ENCODE data around the gene TLCD5. TPM values are rescaled to one million over a fixed set of nuclear protein-coding genes. Genes with fewer than 3 reads are reported as not detected.

Gene TLCD5
- total and polyA plus RNA-seq, 2 experiments from 2014 or later, result 6.8 to 10.6 TPM

DNA sequence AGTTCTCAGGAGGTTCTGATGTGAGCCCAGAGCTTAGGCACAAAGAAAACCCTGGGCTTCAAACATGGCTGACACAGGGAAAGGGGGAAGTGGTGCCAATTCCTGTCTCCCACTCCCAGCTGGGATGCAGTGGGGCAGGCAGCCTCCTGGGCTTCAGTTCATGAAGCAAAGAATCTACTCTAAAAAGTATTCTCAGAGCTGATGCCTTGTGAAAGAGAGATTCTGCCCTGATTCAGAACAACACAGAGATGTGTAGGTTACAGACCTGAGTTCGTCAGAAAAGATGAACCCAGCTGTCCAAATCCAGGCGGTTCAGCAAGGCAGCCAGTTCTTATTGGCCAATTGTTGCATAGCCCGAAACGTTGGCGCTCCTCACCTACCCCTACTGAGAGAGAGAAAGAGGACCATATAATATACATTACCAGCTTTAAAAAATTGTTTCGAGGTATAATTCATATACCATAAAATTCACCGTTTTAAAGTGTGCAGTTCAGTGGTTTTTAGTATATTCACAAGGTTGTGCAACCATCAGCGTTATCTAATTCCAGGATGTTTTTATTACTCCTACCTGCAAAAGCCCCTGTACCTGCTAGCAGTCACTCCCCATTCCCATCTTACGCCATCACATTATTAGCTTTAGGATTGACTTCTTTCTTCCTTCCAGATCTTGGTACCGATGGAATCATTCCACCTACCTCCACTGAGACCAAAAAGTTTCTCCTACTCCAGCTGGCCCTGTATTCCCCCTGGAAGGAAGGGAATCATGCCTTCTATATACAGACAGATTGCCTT is 7.2 kb upstream of the TLCD5 start:
- WGBS, 2 experiments (ENCODE audit: low coverage in 1 of 2, low lambda C conversion rate in 2 of 2, missing lambda C conversion rate in 2 of 2), result 59 to 60% methylated on average over 10 of the region's 10 CpGs
- Histone ChIP-seq H4K20me1 (ENCODE audit: insufficient read depth) (no peaks in the 10 kb centered on the region), H3K27me3 (replicated peaks; ENCODE audit: insufficient read depth) (no peaks in the 10 kb centered on the region), H3K4me1 (ENCODE audit: insufficient read depth) (peaks cover 11% of the 10 kb centered on the region), H3K79me2 (ENCODE audit: insufficient read depth) (no peaks in the 10 kb centered on the region), H3F3A (ENCODE audit: insufficient read depth) (no peaks in the 10 kb centered on the region; the same call in 1 of the 2 replicates), H3K36me3 (ENCODE audit: low read depth) (no peaks in the 10 kb centered on the region), H3K4me2 (ENCODE audit: unreplicated experiment) (no peak overlapping the region), H3K27ac (no peak overlapping the region), H2AFZ (no peak overlapping the region), H3K4me3 (no peak overlapping the region), H3K9ac (no peak overlapping the region), H3K9me3 (ENCODE audit: low read depth) (no peaks in the 10 kb centered on the region), H3K9me2 (ENCODE audit: insufficient read depth) (no peaks in the 10 kb centered on the region)
- DNase-seq, result no peak
- in situ Hi-C loops (cut with MboI), result no loop called here
- TF ChIP-seq EZH2 (IDR thresholded peaks at IDR 0.05; ENCODE audit: insufficient read depth, poor library complexity, severe bottlenecking), result no peak
- TF ChIP-seq EZH2phosphoT487 (IDR thresholded peaks at IDR 0.05; ENCODE audit: insufficient read depth, low read depth), result no peak

DNA sequence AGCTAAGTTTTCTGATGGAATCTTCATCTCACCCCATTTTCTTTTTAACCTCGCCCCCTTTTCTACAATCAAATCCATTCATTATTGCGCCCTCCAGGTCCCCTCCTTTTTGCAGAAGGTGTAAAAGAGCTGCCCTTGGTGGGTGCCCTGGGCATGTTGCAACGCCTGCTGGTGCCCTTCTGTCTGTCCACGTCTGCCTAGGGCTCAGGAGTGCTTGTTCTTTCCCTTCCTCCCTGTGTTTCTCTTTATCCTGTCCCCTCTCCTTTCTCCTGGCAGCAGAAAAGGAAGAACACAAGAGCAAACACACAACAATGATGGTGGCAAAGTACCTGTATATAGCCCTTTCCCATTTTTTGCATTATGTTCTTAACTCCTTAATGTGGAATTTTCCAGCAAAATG is 6.2 kb upstream of the TLCD5 start:
- TF ChIP-seq EZH2phosphoT487 (IDR thresholded peaks at IDR 0.05; ENCODE audit: insufficient read depth, low read depth) (no peak), EZH2 (IDR thresholded peaks at IDR 0.05; ENCODE audit: insufficient read depth, poor library complexity, severe bottlenecking) (no peak)
- no peak overlapping the region for H3K27ac ChIP-seq
- no peaks in the 10 kb centered on the region; the same call in 1 of the 2 replicates for H3F3A ChIP-seq (ENCODE audit: insufficient read depth)
- H3K9me2 ChIP-seq (ENCODE audit: insufficient read depth), result no peaks in the 10 kb centered on the region
- no peaks in the 10 kb centered on the region for H4K20me1 ChIP-seq (ENCODE audit: insufficient read depth)
- no peak overlapping the region for H2AFZ ChIP-seq
- H3K4me2 ChIP-seq (ENCODE audit: unreplicated experiment), result no peak overlapping the region
- in situ Hi-C loops (cut with MboI), result no loop called here
- DNase-seq, result no peak
- no peak overlapping the region for H3K4me3 ChIP-seq
- peaks cover 11% of the 10 kb centered on the region for H3K4me1 ChIP-seq (ENCODE audit: insufficient read depth)
- no peaks in the 10 kb centered on the region for H3K79me2 ChIP-seq (ENCODE audit: insufficient read depth)
- no peaks in the 10 kb centered on the region for H3K36me3 ChIP-seq (ENCODE audit: low read depth)
- H3K9ac ChIP-seq, result no peak overlapping the region
- WGBS, 2 experiments (ENCODE audit: low coverage in 1 of 2, low lambda C conversion rate in 2 of 2, missing lambda C conversion rate in 2 of 2), result 76 to 86% methylated on average over 4 of the region's 4 CpGs
- H3K27me3 ChIP-seq (replicated peaks; ENCODE audit: insufficient read depth), result no peaks in the 10 kb centered on the region
- H3K9me3 ChIP-seq (ENCODE audit: low read depth), result no peaks in the 10 kb centered on the region

DNA sequence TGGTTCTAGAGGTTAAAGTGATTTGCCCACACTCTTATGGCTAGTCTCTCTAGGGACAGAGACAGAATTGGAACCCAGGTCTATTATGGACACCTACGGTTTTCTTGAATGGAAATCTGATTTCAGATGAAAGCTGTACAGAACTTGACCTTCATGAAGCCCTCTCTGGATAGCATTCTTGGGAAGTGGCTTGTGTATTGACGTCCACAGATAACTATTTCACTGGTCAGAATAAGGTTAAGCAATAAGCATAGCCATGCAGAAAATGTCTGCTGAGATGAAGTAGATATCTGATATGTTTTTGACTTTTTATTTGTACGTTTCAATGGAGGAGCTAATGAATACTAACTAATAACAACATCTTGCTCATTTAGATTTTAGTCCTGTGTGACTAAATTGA is 1.1 kb downstream of the TLCD5 start:
- 22 to 33% methylated on average over 3 of the region's 3 CpGs for WGBS, 2 experiments (ENCODE audit: low coverage in 1 of 2, low lambda C conversion rate in 2 of 2, missing lambda C conversion rate in 2 of 2)
- no peaks in the 10 kb centered on the region for H3K27me3 ChIP-seq (replicated peaks; ENCODE audit: insufficient read depth)
- H2AFZ ChIP-seq, result peak overlapping the region; percentile 79
- no peaks in the 10 kb centered on the region for H4K20me1 ChIP-seq (ENCODE audit: insufficient read depth)
- peak; percentile 83 for DNase-seq
- peak overlapping the region; percentile 87 for H3K4me2 ChIP-seq (ENCODE audit: unreplicated experiment)
- 0 out of 2 replicates have a peak, but pooled peaks cover 5% of the 10 kb centered on the region for H3K36me3 ChIP-seq (ENCODE audit: low read depth)
- no peak for TF ChIP-seq EZH2phosphoT487 (IDR thresholded peaks at IDR 0.05; ENCODE audit: insufficient read depth, low read depth)
- TF ChIP-seq EZH2 (IDR thresholded peaks at IDR 0.05; ENCODE audit: insufficient read depth, poor library complexity, severe bottlenecking), result no peak
- H3K9me2 ChIP-seq (ENCODE audit: insufficient read depth), result peaks cover 3% of the 10 kb centered on the region; the same call in 1 of the 2 replicates
- H3K79me2 ChIP-seq (ENCODE audit: insufficient read depth), result peaks cover 23% of the 10 kb centered on the region
- in situ Hi-C loops (cut with MboI), result no loop called here
- H3F3A ChIP-seq (ENCODE audit: insufficient read depth), result peaks cover 44% of the 10 kb centered on the region
- H3K9me3 ChIP-seq (ENCODE audit: low read depth), result no peaks in the 10 kb centered on the region
- H3K4me1 ChIP-seq (ENCODE audit: insufficient read depth), result peaks cover 25% of the 10 kb centered on the region
- peak overlapping the region; percentile 81 for H3K27ac ChIP-seq
- peak overlapping the region; percentile 86 for H3K9ac ChIP-seq
- H3K4me3 ChIP-seq, result peak overlapping the region; percentile 84

DNA sequence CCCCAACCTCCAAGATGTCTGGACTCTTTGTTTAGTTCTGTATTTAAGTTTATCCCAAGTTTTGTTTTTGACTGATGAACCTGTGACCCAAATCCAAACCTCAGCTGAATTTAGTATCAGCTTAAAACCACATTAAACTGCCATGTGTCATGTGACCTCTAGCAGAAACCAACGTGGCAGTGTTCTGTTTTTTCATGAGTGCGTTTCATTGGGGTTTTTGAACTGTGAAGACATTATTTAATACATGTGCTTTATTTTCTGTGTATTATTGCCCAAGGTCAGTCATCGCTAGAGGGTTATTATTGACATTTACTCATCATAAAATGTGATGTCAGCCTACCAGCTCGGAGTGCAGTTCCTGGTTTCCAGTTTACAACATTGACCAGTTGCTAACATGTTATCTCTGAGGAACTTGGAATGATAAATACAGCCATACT is 1.8 kb downstream of the TLCD5 start:
- Histone ChIP-seq H3K9me2 (ENCODE audit: insufficient read depth) (peaks cover 3% of the 10 kb centered on the region; the same call in 1 of the 2 replicates), H3F3A (ENCODE audit: insufficient read depth) (peaks cover 50% of the 10 kb centered on the region), H3K4me1 (ENCODE audit: insufficient read depth) (peaks cover 30% of the 10 kb centered on the region), H4K20me1 (ENCODE audit: insufficient read depth) (no peaks in the 10 kb centered on the region), H3K4me2 (ENCODE audit: unreplicated experiment) (peak overlapping the region; percentile 87), H3K27ac (peak overlapping the region; percentile 81), H2AFZ (peak overlapping the region; percentile 79), H3K9ac (peak overlapping the region; percentile 86), H3K36me3 (ENCODE audit: low read depth) (0 out of 2 replicates have a peak, but pooled peaks cover 5% of the 10 kb centered on the region), H3K4me3 (peak overlapping the region; percentile 84), H3K27me3 (replicated peaks; ENCODE audit: insufficient read depth) (no peaks in the 10 kb centered on the region), H3K9me3 (ENCODE audit: low read depth) (no peaks in the 10 kb centered on the region), H3K79me2 (ENCODE audit: insufficient read depth) (peaks cover 23% of the 10 kb centered on the region)
- DNase-seq, result no peak
- 86 to 88% methylated on average over 4 of the region's 4 CpGs for WGBS, 2 experiments (ENCODE audit: low coverage in 1 of 2, low lambda C conversion rate in 2 of 2, missing lambda C conversion rate in 2 of 2)
- no peak for TF ChIP-seq EZH2 (IDR thresholded peaks at IDR 0.05; ENCODE audit: insufficient read depth, poor library complexity, severe bottlenecking)
- no peak for TF ChIP-seq EZH2phosphoT487 (IDR thresholded peaks at IDR 0.05; ENCODE audit: insufficient read depth, low read depth)
- in situ Hi-C loops (cut with MboI), result no loop called here
